H1 (cell line): ENCODE measurements around the gene TSHR. TPM values are rescaled to one million over a fixed set of nuclear protein-coding genes. Genes with fewer than 3 reads are reported as not detected.

Experiments used
- RXRA ChIP-seq: IDR thresholded peaks from 2 replicates; pipeline ENCODE4 v1.6.1; 2011; ENCODE audit warnings: low read depth, mild to moderate bottlenecking, low read length, moderate library complexity; ENCODE audit not compliant: insufficient read depth
- polyA plus RNA-seq, 7 experiments: library from polyadenylated mRNA; depleted of rRNA in 3 of 7; stranded (reverse) in 5 of 7; unstranded in 2 of 7; fragments of >200 nt in 5 of 7; fragments of 200-250 nt in 2 of 7; gene quantifications; 1 replicate in 5 of 7; 2 replicates in 1 of 7; 4 replicates in 1 of 7; pipeline versions ENCODE4 v1.2.1 to v1.2.3, GENCODE V29; 2011 to 2013; ENCODE audit warnings: missing spikeins in 2 of 7, mixed read lengths in 2 of 7
- total RNA-seq: library from RNA; stranded (reverse); fragmentation: NEBNext Ultra II Directional; extraction: Animal tissue kit (Norgen Biotek cat#: 25700); gene quantifications from 2 replicates; pipeline ENCODE4 v1.2.1, GENCODE V29; 2021

The TSHR gene
- total and polyA plus RNA-seq, 2 of the 8 experiments (the other 6 are each of a cell fraction or from before 2014, with no cell fraction given), result 0.27 TPM; not detected in 1

DNA sequence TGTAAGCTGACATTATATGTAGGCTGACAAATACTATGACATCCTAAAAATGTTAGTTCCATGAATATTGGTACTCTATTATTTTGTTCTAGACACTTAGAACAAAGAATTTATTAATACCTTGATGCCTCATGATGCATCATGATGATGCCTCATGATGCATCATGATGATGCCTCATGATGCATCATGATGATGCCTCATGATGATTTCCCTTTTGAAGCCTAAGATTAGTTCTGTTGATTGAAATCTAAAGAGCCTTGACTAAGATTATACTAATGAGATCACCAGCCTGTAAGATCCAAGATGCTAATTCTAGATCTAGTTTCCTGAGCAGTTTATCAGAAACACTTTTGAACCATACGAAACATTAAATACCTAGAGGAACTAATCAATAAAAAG, 9.2 kb upstream of the TSHR start (continued):
- no peak for TF ChIP-seq RXRA
